Renal cortex interstitium (tissue), 15 donors: ENCODE data around the gene NEUROD2. TPM values are rescaled to one million over a fixed set of nuclear protein-coding genes. Genes with fewer than 3 reads are reported as not detected.

Experiments used
- DNase-seq, 11 donors: peaks; one replicate each; pipeline ENCODE4 v3.0.0-alpha.2; 2013; ENCODE audit warnings: low read depth in 9 of 11, low spot score in 4 of 11; ENCODE audit errors: extremely low read depth in 1 of 11
- long read RNA-seq, 16 experiments: transcript quantifications; one replicate each; lab custom pipeline, GENCODE V29; 2026
- polyA plus RNA-seq, 3 donors: library from polyadenylated mRNA; unstranded; fragments of 120-200 nt; gene quantifications; one replicate each; pipeline ENCODE4 v1.2.1, GENCODE V29; 2013; ENCODE audit not compliant: insufficient read length in 3 of 3

The NEUROD2 gene
- under 1 TPM; 0.03 to 0.09 (median 0.05) TPM for polyA plus RNA-seq
- long read RNA-seq, donor 1, full-length matches to known transcripts, result 2 of 2 reads
- long read RNA-seq, donor 1, partial matches to known transcripts, result 0 of 2 reads
- long read RNA-seq, donor 1, other reads (novel, unspliced or antisense), result 0 of 2 reads
- long read RNA-seq, donor 2, full-length matches to known transcripts, result 3 of 3 reads
- long read RNA-seq, donor 2, partial matches to known transcripts, result 0 of 3 reads
- long read RNA-seq, donor 2, other reads (novel, unspliced or antisense), result 0 of 3 reads
- long read RNA-seq, donor 3, full-length matches to known transcripts, result 2 of 2 reads
- long read RNA-seq, donor 3, partial matches to known transcripts, result 0 of 2 reads
- long read RNA-seq, donor 3, other reads (novel, unspliced or antisense), result 0 of 2 reads
- long read RNA-seq, donor 4, full-length matches to known transcripts, result 1 of 1 reads
- long read RNA-seq, donor 4, partial matches to known transcripts, result 0 of 1 reads
- long read RNA-seq, donor 4, other reads (novel, unspliced or antisense), result 0 of 1 reads
- long read RNA-seq, donor 5, result 0 reads
- long read RNA-seq, donor 6, full-length matches to known transcripts, result 9 of 9 reads
- long read RNA-seq, donor 6, partial matches to known transcripts, result 0 of 9 reads
- long read RNA-seq, donor 6, other reads (novel, unspliced or antisense), result 0 of 9 reads
- long read RNA-seq, donor 7, full-length matches to known transcripts, result 4 of 4 reads
- long read RNA-seq, donor 7, partial matches to known transcripts, result 0 of 4 reads
- long read RNA-seq, donor 7, other reads (novel, unspliced or antisense), result 0 of 4 reads
- long read RNA-seq, donor 8, result 0 reads
- long read RNA-seq, donor 9, full-length matches to known transcripts, result 1 of 1 reads
- long read RNA-seq, donor 9, partial matches to known transcripts, result 0 of 1 reads
- long read RNA-seq, donor 9, other reads (novel, unspliced or antisense), result 0 of 1 reads
- long read RNA-seq, donor 10, full-length matches to known transcripts, result 3 of 3 reads
- long read RNA-seq, donor 10, partial matches to known transcripts, result 0 of 3 reads
- long read RNA-seq, donor 10, other reads (novel, unspliced or antisense), result 0 of 3 reads
- long read RNA-seq, donor 11, full-length matches to known transcripts, result 2 of 2 reads
- long read RNA-seq, donor 11, partial matches to known transcripts, result 0 of 2 reads
- long read RNA-seq, donor 11, other reads (novel, unspliced or antisense), result 0 of 2 reads
- long read RNA-seq, donor 12, full-length matches to known transcripts, result 1 of 1 reads
- long read RNA-seq, donor 12, partial matches to known transcripts, result 0 of 1 reads
- long read RNA-seq, donor 12, other reads (novel, unspliced or antisense), result 0 of 1 reads
- long read RNA-seq, donor 13, result 0 reads
- long read RNA-seq, donor 14, full-length matches to known transcripts, result 2 of 2 reads
- long read RNA-seq, donor 14, partial matches to known transcripts, result 0 of 2 reads
- long read RNA-seq, donor 14, other reads (novel, unspliced or antisense), result 0 of 2 reads
- long read RNA-seq, donor 15, full-length matches to known transcripts, result 2 of 2 reads
- long read RNA-seq, donor 15, partial matches to known transcripts, result 0 of 2 reads
- long read RNA-seq, donor 15, other reads (novel, unspliced or antisense), result 0 of 2 reads
- long read RNA-seq, donor 16, full-length matches to known transcripts, result 2 of 2 reads
- long read RNA-seq, donor 16, partial matches to known transcripts, result 0 of 2 reads
- long read RNA-seq, donor 16, other reads (novel, unspliced or antisense), result 0 of 2 reads

DNA sequence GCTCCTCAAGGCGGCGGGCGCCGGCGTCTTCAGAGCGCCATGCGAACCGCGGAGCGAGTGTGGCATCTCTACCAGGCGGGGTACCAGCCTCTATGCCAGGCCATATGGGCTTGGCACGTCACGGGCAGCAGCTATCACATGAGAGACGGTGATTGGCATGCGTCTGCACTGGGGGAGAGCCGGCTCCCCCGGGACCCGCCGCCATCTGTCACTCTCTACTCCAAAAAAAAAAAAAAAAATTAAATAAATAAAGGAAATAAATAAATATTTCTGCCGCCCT is at the start of gene NEUROD2:
TSS of gene NEUROD2 (minus strand) at position 70 of the 280 bp plus-strand sequence. CDS start 1,321 bp downstream, outside the sequence.
- no peak for DNase-seq

DNA sequence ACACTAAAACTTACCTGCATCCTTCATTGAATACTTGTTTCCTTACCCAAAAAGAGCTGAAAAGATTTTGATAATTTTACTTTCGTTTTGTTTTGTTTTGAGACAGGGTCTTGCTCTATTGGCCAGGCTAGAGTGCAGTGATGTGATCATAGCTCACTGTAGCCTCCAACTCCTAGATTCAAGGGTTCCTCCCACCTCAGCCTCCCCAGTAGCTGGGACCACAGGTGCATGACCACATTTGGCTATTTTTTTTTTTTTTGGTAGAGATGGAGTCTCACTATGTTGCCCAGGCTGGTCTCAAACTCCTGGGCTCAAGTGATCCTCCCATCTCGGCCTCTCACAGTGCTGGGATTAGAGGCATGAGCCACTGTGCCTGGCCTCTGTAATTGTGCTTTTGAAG is 47.4 kb upstream of the NEUROD2 start:
- no peak for DNase-seq

DNA sequence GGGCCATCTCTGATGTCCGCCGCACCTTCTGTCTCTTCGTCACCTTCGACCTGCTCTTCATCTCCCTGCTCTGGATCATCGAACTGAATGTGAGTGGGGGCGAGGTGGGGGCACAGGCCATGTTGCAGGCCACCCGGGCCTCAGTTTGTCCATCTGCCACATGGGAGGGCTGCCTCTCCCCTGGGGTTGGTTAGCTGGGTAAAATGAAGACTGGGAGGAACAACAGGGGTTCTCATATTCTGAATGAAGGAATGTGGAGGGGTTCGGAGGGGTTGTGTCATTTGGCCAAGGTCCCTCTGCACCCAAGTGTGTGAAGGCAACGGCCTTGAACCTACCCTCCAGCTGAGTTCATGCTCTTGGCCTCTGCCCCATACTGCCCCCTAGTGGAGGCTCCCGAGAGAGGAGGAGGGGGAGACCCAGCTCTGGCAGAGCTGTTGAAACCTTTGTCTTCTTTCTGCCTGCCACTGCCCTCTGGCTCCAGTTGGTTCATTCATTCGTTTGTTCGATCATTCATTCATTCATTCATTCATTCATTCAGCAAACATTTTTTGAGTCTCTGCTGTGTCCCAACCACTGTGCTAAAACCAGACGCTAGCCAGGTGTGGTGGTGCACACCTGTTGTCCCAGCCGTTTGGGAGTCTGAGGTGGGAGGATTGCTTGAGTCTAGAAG is 46.1 kb upstream of the NEUROD2 start:
- DNase-seq, result no peak

DNA sequence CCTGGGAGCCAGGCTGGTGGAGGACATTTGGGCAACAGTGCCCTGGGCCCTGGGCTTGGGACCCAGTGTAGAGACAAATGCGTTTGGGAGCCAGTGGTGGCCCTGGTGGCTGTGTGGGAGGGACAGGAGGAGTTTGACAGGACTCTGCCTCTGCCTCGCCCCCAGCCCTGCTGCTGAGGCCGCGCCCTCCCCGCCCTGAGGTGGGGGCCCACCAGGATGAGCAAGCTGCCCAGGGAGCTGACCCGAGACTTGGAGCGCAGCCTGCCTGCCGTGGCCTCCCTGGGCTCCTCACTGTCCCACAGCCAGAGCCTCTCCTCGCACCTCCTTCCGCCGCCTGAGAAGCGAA is 45.6 kb upstream of the NEUROD2 start:
- no peak for DNase-seq

DNA sequence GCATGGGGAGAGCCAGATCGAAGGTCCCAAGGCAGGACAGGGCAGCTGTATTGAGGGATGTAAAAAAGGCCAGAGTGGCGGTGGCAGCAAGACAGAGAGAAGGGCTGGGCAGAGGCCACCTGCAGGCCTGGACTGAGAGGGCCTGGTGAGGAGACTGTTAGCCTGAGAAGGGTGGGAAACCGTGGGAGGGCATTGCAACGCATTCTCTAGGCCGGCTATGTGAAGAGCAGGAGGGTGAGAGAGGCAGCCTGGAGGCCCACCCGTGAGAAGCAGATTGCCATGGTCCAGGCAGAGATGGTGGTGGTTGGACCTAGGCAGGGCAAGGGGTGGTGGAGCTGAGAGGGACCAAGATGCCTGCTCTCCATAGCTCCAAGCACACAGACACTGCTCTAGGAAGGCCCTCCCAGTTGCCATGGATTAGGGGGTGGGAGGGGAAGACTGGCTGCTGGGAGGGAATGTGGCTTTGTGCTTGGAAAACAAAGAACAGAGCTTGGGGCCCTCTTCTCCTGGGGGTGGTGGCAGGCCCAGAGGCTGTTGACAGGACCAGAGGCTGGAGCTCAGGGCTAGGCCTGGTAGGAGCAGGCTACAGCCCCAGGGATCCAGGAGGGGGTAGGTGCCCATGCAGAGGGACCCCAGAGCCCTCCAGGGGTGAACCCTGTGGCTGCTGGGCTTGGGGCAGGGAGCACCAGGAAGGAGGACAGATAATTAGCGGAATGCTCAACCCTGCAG is 45.0 kb upstream of the NEUROD2 start:
- DNase-seq, result no peak

DNA sequence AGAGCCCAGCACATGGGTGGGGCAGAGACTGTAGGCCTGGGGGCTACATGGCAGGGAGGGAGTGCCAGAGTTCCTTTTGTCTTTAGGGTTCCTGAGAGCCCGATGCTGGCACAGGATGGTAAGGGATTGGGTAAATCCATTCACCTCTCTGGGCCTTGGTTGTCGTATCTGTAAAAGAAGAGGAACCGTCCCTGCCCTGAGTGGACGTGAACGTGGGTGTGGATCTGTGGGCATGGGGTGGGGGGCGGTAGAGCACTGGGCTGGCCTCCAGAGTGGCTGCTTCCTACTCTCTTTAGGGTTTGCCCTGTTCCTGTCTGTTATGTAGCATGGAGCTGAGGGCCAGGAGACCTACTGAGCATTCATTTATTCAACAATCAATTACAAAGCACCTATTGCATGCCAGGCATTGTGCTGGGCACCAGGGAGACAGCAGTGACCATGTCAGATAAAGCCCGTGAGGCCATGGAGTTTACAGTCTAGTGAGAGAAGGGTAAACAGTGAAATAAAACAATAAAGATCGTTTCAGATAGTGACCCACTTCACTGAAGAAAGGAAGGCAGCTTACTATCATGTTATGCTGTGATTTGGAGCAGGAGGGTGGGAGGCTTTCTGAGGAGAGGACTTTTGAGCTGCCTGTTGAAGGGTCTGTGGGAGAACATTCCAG is 44.3 kb upstream of the NEUROD2 start:
- DNase-seq, result no peak

DNA sequence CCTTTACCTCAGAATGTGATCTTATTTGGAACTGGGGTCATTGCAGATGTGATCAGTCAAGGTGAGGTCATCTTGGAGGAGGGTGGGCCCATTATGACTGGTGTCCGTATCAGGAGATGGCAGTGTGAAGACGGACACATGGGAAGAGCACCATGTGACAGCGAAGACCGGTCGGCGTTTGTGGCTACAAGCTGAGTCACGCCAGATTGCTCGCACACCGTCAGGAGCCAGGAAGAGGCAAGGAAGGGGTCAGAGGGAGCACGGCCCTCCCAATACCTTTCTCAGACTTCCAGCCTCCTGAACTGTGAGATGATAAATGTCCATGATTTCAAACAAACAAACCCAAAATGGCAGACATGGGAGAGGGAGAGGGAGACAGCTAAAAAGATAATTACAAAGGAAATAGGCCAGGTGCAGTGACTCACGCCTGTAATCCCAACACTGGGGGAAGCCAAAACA is 42.4 kb upstream of the NEUROD2 start:
- no peak for DNase-seq

DNA sequence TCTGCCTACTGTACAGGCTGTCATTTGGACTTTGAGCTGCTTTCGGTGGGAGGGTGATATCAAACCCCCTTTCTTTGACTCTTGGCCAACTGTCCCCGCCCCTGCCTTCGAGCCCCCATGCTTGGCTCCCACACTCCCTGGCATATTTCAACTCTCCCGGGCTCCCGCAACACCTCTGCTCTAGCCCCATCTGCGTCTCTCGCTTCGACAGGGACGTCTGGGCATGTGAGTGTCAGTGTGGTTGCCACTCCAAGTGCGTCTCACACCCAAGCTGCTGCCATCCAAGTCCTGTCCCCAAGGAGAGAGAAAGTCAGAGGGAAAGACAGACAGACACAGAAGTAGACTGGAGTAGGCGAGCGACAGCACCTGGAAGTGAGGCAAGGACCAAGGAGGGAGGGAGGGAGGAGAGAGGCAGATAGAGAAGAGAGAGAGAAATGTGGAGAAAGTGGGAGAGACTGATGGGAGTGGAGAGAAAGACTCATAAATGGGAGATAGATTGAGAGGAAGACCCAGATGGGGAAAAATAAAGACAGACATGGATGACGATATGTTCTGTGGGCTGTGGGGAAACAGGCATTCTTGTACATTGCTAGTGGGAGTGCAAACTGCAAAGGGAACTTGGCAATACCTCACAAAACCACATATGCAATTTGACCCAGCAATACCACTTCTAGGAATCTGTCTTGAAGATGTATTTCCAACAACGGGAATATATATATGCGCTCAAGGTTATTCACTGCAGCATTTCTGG is 41.1 kb upstream of the NEUROD2 start:
- no peak for DNase-seq

DNA sequence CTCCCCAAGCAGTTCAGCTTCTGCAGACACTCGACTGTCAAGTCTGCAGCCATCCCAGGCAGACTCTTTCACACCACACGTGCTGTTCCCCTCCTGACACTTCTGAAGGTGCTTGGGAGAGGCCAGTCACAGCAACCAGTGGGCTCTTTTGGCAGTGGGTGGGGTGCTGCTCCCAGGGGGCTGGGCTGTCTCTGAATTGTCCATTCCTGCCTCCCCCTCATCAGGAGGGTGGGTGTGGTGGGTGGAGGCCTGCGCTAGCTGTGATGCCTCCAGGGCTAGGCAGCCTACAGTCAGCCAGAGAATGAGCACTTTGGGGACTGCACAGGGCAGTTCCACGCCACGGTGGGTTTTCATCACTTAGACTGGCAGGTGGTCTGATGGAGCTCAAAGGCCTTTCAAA is 39.5 kb upstream of the NEUROD2 start:
- no peak for DNase-seq

DNA sequence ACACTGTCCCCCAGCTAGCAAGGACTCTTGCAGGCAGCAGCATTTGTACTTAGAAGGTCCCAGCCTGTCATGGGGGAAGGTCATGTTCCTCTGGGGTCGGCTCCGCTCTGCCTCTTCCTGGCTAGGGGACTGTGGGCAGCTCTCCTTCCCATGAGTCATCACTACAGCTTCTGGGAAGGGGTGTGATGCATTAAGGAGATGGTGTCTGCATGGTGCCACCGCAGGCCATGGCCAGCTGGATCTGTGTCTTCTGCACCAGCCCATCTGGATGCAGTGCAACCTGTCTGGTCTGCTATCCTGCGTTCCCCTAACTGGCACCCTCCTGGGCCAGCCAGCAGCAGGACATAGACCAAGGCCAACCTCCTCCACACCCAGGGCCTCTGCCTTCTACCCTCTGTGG is 35.6 kb upstream of the NEUROD2 start:
- DNase-seq, result no peak

DNA sequence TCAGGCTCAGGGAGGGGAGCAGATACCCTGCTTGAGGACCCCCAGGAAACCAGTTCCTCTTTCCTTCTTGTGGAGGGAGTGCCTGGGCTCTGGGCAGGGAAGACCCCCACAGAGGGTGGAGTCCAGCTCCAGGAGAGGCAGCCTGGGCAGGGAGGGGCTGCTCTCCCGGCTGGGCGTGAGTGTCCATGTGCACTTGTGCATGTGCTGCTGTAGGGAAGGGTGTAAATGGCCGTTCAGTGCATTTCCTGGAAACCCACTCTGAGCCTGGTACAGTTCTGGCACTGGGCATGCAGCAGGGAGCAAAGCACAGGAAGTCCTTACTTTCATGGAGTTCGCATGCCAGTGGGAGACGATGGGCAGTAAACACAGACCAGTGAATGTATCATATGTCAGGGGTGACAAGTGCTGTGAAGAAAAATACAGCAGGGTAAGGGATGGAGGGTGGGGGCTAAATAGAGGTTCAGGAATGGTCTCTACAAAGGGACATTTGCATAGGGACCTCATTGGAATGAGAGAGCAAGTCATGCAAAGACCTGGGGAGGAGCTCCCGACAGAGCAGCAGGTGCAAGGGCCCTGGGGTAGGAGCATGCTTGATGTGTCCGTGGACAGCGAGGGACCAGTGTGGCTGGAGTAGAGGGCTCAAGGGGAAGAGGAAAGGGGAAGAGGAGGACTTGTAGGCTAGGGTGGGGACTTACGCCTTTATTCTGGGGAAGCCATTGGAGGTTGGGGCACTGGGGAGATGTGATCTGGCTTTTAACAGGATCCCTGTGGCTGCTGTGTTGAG is 34.8 kb upstream of the NEUROD2 start:
- no peak for DNase-seq

DNA sequence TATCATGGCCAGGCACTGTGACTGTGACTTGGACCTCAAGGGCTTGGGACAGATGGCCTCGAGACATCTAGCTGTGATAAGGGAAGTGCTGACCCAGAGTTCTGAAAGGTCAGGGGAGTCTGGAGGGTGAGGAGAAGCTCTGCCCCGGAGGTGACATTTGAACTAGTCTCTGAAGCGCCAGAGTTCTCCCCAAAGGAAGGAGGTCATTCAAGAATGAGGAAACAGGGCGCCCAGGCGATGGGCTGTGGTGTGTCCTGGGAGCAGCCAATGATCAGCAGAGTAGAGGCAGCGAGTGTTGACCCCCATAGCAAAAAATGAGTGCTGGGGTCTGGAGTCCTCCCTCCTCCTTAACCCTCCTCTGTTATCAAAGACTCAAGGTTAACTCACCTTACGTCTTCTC is 34.2 kb upstream of the NEUROD2 start:
- DNase-seq, result no peak

DNA sequence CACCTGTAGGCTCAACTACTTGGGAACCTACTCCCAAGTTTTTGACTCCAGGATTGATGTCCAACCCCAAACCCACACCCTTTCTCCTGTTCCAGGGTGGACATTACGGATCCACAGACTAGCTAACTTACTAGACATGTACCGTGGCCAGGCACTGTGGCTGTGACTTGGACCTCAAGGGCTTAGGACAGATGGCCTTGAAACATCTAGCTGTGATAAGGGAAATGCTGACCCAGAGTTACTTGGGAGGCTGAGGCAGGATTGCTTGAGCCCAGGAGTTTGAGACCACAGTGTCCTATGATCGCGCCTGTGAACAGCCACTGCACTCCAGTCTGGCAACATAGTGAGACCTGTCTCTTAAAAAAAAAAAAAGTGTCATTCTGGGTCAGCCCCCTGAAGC is 33.4 kb upstream of the NEUROD2 start:
- no peak for DNase-seq

DNA sequence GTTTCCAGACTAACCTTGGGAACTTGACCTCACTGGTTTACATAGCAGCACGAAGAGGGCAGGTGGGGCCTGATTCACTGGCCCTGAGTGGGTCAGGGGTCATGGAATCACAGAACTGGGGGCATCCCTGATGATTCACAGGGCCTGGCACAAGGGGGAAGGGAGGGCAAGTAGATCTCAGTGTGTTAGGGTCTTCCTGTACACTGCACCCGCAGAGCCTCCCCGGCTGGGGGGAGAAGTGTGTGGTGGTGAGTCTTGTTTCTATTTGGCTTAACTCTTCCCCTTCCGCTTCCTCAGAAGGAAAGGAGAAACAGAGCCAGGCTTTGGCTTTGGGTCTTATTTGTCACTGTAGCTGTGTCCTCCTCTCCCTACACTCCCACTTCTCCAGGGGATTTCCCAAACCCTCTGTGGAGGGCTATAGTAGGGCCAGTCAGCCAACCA is 32.9 kb upstream of the NEUROD2 start:
- DNase-seq, result no peak
